GM12878 (cell line): ENCODE results near the gene SYNRG. TPM values are rescaled to one million over a fixed set of nuclear protein-coding genes. Genes with fewer than 3 reads are reported as not detected.

Experiments used
- ATAC-seq: fragments of 200-7000 bp; cut with Tn5 transposase; 3 replicates; pipeline ENCODE4 v1.9.1; 2020; ENCODE audit warnings: mild to moderate bottlenecking, moderate library complexity
- BruUV-seq: library from RNA; stranded (reverse); fragments of 400-500 nt; replicated peaks from 2 replicates; lab custom pipeline; 2021; lab: Mats Ljungman, UMichigan
- CTCF ChIA-PET: fragments of 300-600 bp; sonication (Branson Sonifier 250); formaldehyde crosslinking; extraction: SDS; loops from one replicate; lab custom pipeline; 2021; ENCODE audit warnings: inconsistent platforms; lab: Yijun Ruan, JAX
- POLR2A ChIA-PET: fragments of 350-600 bp; formaldehyde crosslinking; extraction: SDS; loops from one replicate; lab custom pipeline; 2021; ENCODE audit warnings: inconsistent platforms; lab: Charles Lee
- RAD21 ChIA-PET: fragments of 300-600 bp; sonication (Branson Sonifier 250); formaldehyde crosslinking; loops from one replicate; lab custom pipeline; 2023; ENCODE audit warnings: antibody characterized with exemption; ENCODE audit not compliant: unreplicated experiment; lab: Charles Lee
- SMC1A ChIA-PET: fragments of 300-600 bp; sonication (Branson Sonifier 250); formaldehyde crosslinking; loops from one replicate; lab custom pipeline; 2023; ENCODE audit not compliant: unreplicated experiment, uncharacterized antibody; lab: Charles Lee
- DNase-seq: peaks from one replicate; pipeline ENCODE4 v3.0.0-alpha.2; 2011; ENCODE audit warnings: low read depth, low spot score
- FAIRE-seq: peaks from 3 replicates; lab custom pipeline; 2011; peaks lifted over from hg19 to GRCh38; lab: Jason Lieb, UNC
- H2AFZ ChIP-seq: 2 replicates; pipeline ENCODE4 v1.6.0; 2011; ENCODE audit warnings: low read depth, low read length, control low read depth; ENCODE audit not compliant: control insufficient read depth
- H3K27ac ChIP-seq: 2 replicates; pipeline ENCODE4 v1.5.1; 2011; ENCODE audit warnings: control low read depth; ENCODE audit not compliant: control insufficient read depth, insufficient read depth
- H3K27me3 ChIP-seq, 2 experiments: replicated peaks in 1 of 2; 2 replicates each; pipeline versions ENCODE4 v1.6.0 to v1.6.1; 2011; ENCODE audit warnings: low read length in 1 of 2; ENCODE audit not compliant: control insufficient read depth in 2 of 2, insufficient read depth in 2 of 2
- H3K36me3 ChIP-seq, 2 experiments: 2 replicates each; pipeline ENCODE4 v1.5.1; 2011; ENCODE audit warnings: low read length in 1 of 2; ENCODE audit not compliant: control insufficient read depth in 2 of 2, insufficient read depth in 2 of 2
- H3K4me1 ChIP-seq: 2 replicates; pipeline ENCODE4 v1.6.1; 2011; ENCODE audit warnings: mild to moderate bottlenecking, low read length, moderate library complexity, mixed read lengths; ENCODE audit not compliant: control insufficient read depth, insufficient read depth
- H3K4me2 ChIP-seq: 2 replicates; pipeline ENCODE4 v1.6.0; 2011; ENCODE audit warnings: control low read depth; ENCODE audit not compliant: control insufficient read depth, insufficient read depth
- H3K4me3 ChIP-seq: fragments of 200-600 bp; sonication (generic); 2 replicates; pipeline ENCODE4 v1.5.1; 2016
- H3K79me2 ChIP-seq: 2 replicates; pipeline ENCODE4 v1.6.0; 2011; ENCODE audit warnings: low read length; ENCODE audit not compliant: control insufficient read depth, insufficient read depth
- H3K9ac ChIP-seq: 2 replicates; pipeline ENCODE4 v1.8.0; 2011; ENCODE audit warnings: low read length, control low read depth, mixed read lengths; ENCODE audit not compliant: control insufficient read depth, insufficient read depth
- H3K9me3 ChIP-seq: replicated peaks from 3 replicates; pipeline ENCODE4 v1.5.1; 2011; ENCODE audit warnings: mild to moderate bottlenecking, low read length; ENCODE audit not compliant: control insufficient read depth, insufficient read depth
- H4K20me1 ChIP-seq: 2 replicates; pipeline ENCODE4 v1.6.0; 2011; ENCODE audit not compliant: control insufficient read depth, insufficient read depth
- ATF3 ChIP-seq: IDR thresholded peaks from 2 replicates; pipeline ENCODE4 v1.6.1; 2011; ENCODE audit warnings: low read depth, mild to moderate bottlenecking, low read length, moderate library complexity, borderline replicate concordance; ENCODE audit errors: extremely low read depth
- E2F8 ChIP-seq: fragments of 450-650 bp; IDR thresholded peaks from 2 replicates; pipeline ENCODE4 v1.6.1; 2018; ENCODE audit warnings: mild to moderate bottlenecking, low read depth, moderate library complexity; ENCODE audit not compliant: partially characterized antibody
- MEF2B ChIP-seq: fragments of 450-650 bp; IDR thresholded peaks from 2 replicates; pipeline ENCODE4 v1.6.1; 2018; ENCODE audit warnings: mild to moderate bottlenecking, moderate library complexity; ENCODE audit not compliant: partially characterized antibody, poor library complexity, severe bottlenecking
- MLLT1 ChIP-seq: fragments of 450-650 bp; IDR thresholded peaks from 2 replicates; pipeline ENCODE4 v1.6.1; 2016; ENCODE audit warnings: mild to moderate bottlenecking
- NBN ChIP-seq: fragments of 450-650 bp; IDR thresholded peaks from 2 replicates; pipeline ENCODE4 v1.6.1; 2016
- PBX3 ChIP-seq: IDR thresholded peaks from 2 replicates; pipeline ENCODE4 v1.6.1; 2011; ENCODE audit warnings: mild to moderate bottlenecking, low read depth, low read length, moderate library complexity; ENCODE audit not compliant: insufficient replicate concordance
- POU2F2 ChIP-seq: IDR thresholded peaks from 3 replicates; pipeline ENCODE4 v1.6.1; 2011; ENCODE audit warnings: low read depth, mild to moderate bottlenecking, low read length, borderline replicate concordance
- STAT3 ChIP-seq: IDR thresholded peaks from 2 replicates; pipeline ENCODE4 v1.6.1; 2011; ENCODE audit warnings: low read depth, low read length, improper control_type of control experiment
- ZBTB40 ChIP-seq: fragments of 450-650 bp; IDR thresholded peaks from 2 replicates; pipeline ENCODE4 v1.6.1; 2016; ENCODE audit warnings: mild to moderate bottlenecking, moderate library complexity, borderline replicate concordance
- WGBS: methylation state at CpG from one replicate; pipeline ENCODE4 v1.1.6; 2016; ENCODE audit warnings: low lambda C conversion rate; ENCODE audit not compliant: insufficient replicate concordance, insufficient coverage; ENCODE audit errors: missing lambda C conversion rate; 5-methylcytosine and 5-hydroxymethylcytosine counted together
- in situ Hi-C: fragments of 300-500 bp; cut with MboI; formaldehyde crosslinking; loops from 9 replicates; pipeline ENCODE4 v1.14.3; 2018; ENCODE audit warnings: mixed read lengths
- intact Hi-C: fragments of 100-400 bp; cut with micrococcal nuclease; formaldehyde crosslinking; loops from one replicate; pipeline ENCODE4 v1.14.2; 2022; ENCODE audit not compliant: unreplicated experiment
- polyA plus RNA-seq, 11 experiments: library from polyadenylated mRNA; depleted of rRNA in 4 of 11; unstranded in 6 of 11; stranded (reverse) in 5 of 11; fragments of >200 nt; fragmentation: Nextera tagmentation in 4 of 11; fragmentation: Illumina TruSeq in 1 of 11; extraction: Ambion mirVana in 4 of 11; extraction: Trizol in 1 of 11; gene quantifications; 1 replicate in 1 of 11; 2 replicates in 10 of 11; pipeline versions ENCODE4 v1.2.1 to v1.2.3, GENCODE V29; 2011 to 2016; ENCODE audit warnings: inconsistent platforms in 2 of 11, missing spikeins in 2 of 11, low read depth in 1 of 11
- total RNA-seq, 4 experiments: library from RNA; depleted of rRNA in 3 of 4; stranded (reverse); fragments of >200 nt in 3 of 4; fragmentation: Illumina TruSeq in 1 of 4; extraction: Trizol in 1 of 4; gene quantifications; 2 replicates each; pipeline versions ENCODE4 v1.2.1 to v1.2.3, GENCODE V29; 2013 to 2021

The SYNRG gene
- total and polyA plus RNA-seq, 10 of the 15 experiments (the other 5 are each of a cell fraction or from before 2014, with no cell fraction given), result 5.2 to 40.4 (median 26.7) TPM

GRCh38 chr17:37547986-37548385 lies 61.2 kb downstream of the SYNRG start:
- H3K4me1 ChIP-seq, result no peaks in the 10 kb centered on the region
- H4K20me1 ChIP-seq, result no peaks in the 10 kb centered on the region
- no TSS peak for BruUV-seq
- WGBS, result 100% methylated on average over 1 of the region's 1 CpG
- no peaks in the 10 kb centered on the region for H3K27me3 ChIP-seq
- no peak for ATAC-seq
- H3K79me2 ChIP-seq, result no peaks in the 10 kb centered on the region; the same call in 1 of the 2 replicates
- no peak overlapping the region for H3K4me2 ChIP-seq
- intact Hi-C loops, result no loop called here
- FAIRE-seq, result no peak
- POLR2A ChIA-PET, result interaction anchor here (0.6 kb wide), 1 partner anchor 61 kb away, joined by 3 read pairs; the partner anchor contains the start of gene SYNRG
- DNase-seq, result no peak
- no peak overlapping the region for H3K4me3 ChIP-seq
- no peak overlapping the region for H3K27ac ChIP-seq
- H3K9ac ChIP-seq, result no peak overlapping the region
- no peaks in the 10 kb centered on the region for H3K9me3 ChIP-seq
- RAD21 ChIA-PET, result interaction anchor here (0.7 kb wide), 1 partner anchor 68 kb away, joined by 3 read pairs; no protein-coding TSS in a partner anchor
- in situ Hi-C loops, result no loop called here
- peaks cover 0 to 7% of the 10 kb centered on the region in 2 experiments; a peak in 2 of 4 replicates for H3K36me3 ChIP-seq
- SMC1A ChIA-PET, result no interaction called here
- no peak overlapping the region for H2AFZ ChIP-seq
- CTCF ChIA-PET, result no interaction called here
- TF ChIP-seq MEF2B (no peak), ZBTB40 (no peak), MLLT1 (no peak), PBX3 (no peak), STAT3 (no peak), ATF3 (no peak), POU2F2 (no peak), E2F8 (no peak), NBN (no peak)
